ENCODE results near the gene XIAP. TPM values are rescaled to one million over a fixed set of nuclear protein-coding genes. Genes with fewer than 3 reads are reported as not detected.
"Not testable (repeated sequence)": the region's sequence is repeated elsewhere in the genome, so short reads cannot be mapped to it uniquely, and the experiment has no call there.

Gene XIAP
- 10 to 100 TPM; 56.2 to 58.6 TPM for total RNA-seq
- 10 to 100 TPM in 1 of 2 donors, 1 to 10 TPM in 1; 8.5 to 15.3 TPM for polyA plus RNA-seq
- long read RNA-seq, donor 1, full-length matches to known transcripts: 4 of 4 reads
- long read RNA-seq, donor 1, partial matches to known transcripts: 0 of 4 reads
- long read RNA-seq, donor 1, other reads (novel, unspliced or antisense): 0 of 4 reads
- long read RNA-seq, donor 2, full-length matches to known transcripts: 1 of 1 reads
- long read RNA-seq, donor 2, partial matches to known transcripts: 0 of 1 reads
- long read RNA-seq, donor 2, other reads (novel, unspliced or antisense): 0 of 1 reads
- long read RNA-seq, donor 3, full-length matches to known transcripts: 2 of 2 reads
- long read RNA-seq, donor 3, partial matches to known transcripts: 0 of 2 reads
- long read RNA-seq, donor 3, other reads (novel, unspliced or antisense): 0 of 2 reads
- long read RNA-seq, donor 4, partial matches to known transcripts: 0 of 3 reads
- long read RNA-seq, donor 4, other reads (novel, unspliced or antisense): 0 of 3 reads
- long read RNA-seq, donor 5, full-length matches to known transcripts: 6 of 6 reads
- long read RNA-seq, donor 5, partial matches to known transcripts: 0 of 6 reads
- long read RNA-seq, donor 5, other reads (novel, unspliced or antisense): 0 of 6 reads

DNA sequence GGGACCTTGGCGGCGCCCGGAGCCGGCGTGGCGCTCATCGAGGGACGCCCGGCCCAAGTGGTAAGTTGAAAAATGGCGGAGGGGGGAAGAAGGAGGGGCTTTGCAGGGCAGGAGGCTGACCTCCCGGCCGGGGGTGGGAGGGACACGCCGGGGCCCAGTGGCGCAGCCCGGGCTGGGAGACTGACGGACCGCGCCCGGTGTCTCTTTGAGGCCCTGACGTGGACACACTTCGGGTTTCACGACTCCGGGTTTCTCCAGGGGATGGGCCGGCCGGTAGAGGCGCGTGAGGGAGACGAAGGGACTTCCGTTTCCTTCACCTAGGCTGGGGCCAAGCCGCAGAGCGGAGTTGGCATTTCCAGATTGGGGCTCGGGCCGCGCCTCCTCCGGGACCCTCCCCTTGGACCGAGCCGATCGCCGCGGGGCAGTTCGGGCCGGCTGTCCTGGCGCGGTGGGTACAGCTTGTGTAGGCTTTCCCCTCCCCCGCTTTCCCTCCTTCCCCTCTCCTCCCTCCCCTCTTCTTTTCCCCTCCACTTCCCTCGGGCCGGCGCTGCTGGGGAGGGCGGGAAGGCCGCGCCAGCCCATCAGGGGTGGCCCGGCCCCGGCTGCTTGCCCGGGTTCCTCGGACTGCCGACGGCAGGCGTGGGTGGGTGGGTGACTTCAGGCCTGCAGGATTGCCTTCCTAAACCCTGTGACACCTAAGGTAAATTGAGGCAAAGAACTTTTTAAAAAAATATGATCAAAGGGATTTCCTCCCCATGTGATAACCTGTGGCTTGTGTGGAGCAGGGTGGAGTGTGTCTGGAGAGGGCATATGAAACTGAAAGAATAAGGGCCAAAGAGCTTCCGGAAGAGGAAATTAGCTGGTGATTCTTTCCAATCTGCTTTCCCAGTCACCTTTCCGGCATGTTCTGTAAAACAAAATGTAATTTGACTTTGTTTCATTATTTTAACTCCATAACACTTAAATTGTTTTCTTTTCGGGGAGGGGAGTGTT is at the start of gene XIAP:
XIAP (plus strand) TSS at position 208 of the 993 bp plus-strand sequence. CDS start 25,610 bp downstream, outside the sequence.
- H3K27ac ChIP-seq (ENCODE audit: low read depth in 1 of 2, low read length in 1 of 2): peak within 1 kb of the TSS; percentile 95 to 99
- peak within 1 kb of the TSS; percentile 59 for H3K4me3 ChIP-seq
- DNase-seq (peak; percentile 87 to 90 (median 87)), ATAC-seq (ENCODE audit: insufficient read depth, low FRiP score) (peak; percentile 92)
- H3K9me3 ChIP-seq (ENCODE audit: control insufficient read depth in 4 of 4, insufficient read depth in 3 of 4, low read length in 3 of 4): peaks cover 0 to 2% (median 0%) of the 10 kb centered on the region in 4 donors
- H3K27me3 ChIP-seq (ENCODE audit: control insufficient read depth in 3 of 3, insufficient read depth in 3 of 3, low read length in 2 of 3): no peaks in the 10 kb centered on the region
- peak within 1 kb of the TSS; percentile 9 to 93 for H3K9ac ChIP-seq (ENCODE audit: insufficient read depth in 1 of 2, low read length in 2 of 2)
- peaks cover 0 to 4% (median 0%) of the 10 kb centered on the region in 5 donors for H3K4me1 ChIP-seq (ENCODE audit: control insufficient read depth in 5 of 5, insufficient read depth in 5 of 5, low read length in 5 of 5)
- TF ChIP-seq, protein P1, sequence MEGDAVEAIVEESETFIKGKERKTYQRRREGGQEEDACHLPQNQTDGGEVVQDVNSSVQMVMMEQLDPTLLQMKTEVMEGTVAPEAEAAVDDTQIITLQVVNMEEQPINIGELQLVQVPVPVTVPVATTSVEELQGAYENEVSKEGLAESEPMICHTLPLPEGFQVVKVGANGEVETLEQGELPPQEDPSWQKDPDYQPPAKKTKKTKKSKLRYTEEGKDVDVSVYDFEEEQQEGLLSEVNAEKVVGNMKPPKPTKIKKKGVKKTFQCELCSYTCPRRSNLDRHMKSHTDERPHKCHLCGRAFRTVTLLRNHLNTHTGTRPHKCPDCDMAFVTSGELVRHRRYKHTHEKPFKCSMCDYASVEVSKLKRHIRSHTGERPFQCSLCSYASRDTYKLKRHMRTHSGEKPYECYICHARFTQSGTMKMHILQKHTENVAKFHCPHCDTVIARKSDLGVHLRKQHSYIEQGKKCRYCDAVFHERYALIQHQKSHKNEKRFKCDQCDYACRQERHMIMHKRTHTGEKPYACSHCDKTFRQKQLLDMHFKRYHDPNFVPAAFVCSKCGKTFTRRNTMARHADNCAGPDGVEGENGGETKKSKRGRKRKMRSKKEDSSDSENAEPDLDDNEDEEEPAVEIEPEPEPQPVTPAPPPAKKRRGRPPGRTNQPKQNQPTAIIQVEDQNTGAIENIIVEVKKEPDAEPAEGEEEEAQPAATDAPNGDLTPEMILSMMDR (IDR thresholded peaks at IDR 0.05; ENCODE audit: control extremely low read depth, extremely low read depth): no peak
- no peaks in the 10 kb centered on the region for H3K36me3 ChIP-seq (ENCODE audit: control insufficient read depth in 4 of 4, insufficient read depth in 4 of 4, low read length in 4 of 4)
- WGBS, 2 donors: 0 to 31% methylated on average over 24 to 62 of the region's 62 CpGs

DNA sequence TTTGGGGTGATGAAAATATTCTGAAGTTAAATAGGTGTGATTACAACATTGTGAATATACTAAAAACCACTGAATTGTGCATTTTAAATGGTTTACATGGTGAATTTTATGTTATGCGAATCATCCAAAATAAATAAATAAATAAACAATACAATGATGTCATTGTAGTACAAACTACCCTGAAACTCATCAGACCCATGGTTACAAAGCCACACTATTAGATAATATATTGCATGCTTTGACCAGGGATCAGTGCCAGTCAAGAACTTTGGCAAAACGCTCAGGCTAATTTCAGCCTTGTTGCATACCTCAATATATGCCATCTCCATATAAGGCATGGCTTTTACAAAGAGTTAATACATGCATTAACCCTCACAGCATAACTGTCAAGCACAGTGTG is 45.5 kb upstream of the XIAP start:
- Histone ChIP-seq H3K27ac (ENCODE audit: low read depth in 1 of 2, low read length in 1 of 2) (no peak overlapping the region), H3K9me3 (ENCODE audit: control insufficient read depth in 4 of 4, insufficient read depth in 3 of 4, low read length in 3 of 4) (no peaks in the 10 kb centered on the region), H3K4me1 (ENCODE audit: control insufficient read depth in 5 of 5, insufficient read depth in 5 of 5, low read length in 5 of 5) (no peaks in the 10 kb centered on the region), H3K36me3 (ENCODE audit: control insufficient read depth in 4 of 4, insufficient read depth in 4 of 4, low read length in 4 of 4) (no peaks in the 10 kb centered on the region), H3K4me3 (no peak overlapping the region), H3K27me3 (ENCODE audit: control insufficient read depth in 3 of 3, insufficient read depth in 3 of 3, low read length in 2 of 3) (no peaks in the 10 kb centered on the region), H3K9ac (ENCODE audit: insufficient read depth in 1 of 2, low read length in 2 of 2) (no peak overlapping the region)
- ATAC-seq (ENCODE audit: insufficient read depth, low FRiP score) (no peak), DNase-seq (no peak)
- WGBS, 2 donors: 72 to 97% methylated on average over 2 of the region's 2 CpGs
- TF ChIP-seq, protein P1 (IDR thresholded peaks at IDR 0.05; ENCODE audit: control extremely low read depth, extremely low read depth): no peak

DNA sequence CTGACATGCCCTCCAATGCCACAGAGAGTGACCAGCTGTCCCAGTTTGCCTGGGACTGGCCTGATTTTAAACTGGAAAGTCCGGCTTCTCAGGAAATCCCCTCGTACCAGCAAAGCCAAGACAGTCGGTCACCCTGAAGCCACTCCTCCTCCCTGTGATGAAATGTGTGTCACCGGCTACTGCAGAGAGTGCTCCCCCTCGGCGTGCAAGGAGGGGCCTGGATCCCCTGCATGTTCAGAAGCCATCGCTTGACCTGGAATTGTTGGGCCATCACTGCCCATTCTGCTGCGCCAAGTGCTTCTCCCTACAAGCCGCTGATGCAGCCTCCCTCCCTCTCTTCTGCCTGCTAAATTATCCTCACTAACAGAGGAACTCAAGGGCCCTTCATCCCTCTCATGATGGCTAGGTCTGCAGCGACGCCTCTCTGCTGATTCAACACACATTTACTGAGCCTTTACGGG is 44.9 kb upstream of the XIAP start:
- H3K4me3 ChIP-seq; H3K9me3 ChIP-seq (ENCODE audit: control insufficient read depth in 4 of 4, insufficient read depth in 3 of 4, low read length in 3 of 4); H3K4me1 ChIP-seq (ENCODE audit: control insufficient read depth in 5 of 5, insufficient read depth in 5 of 5, low read length in 5 of 5); H3K27me3 ChIP-seq (ENCODE audit: control insufficient read depth in 3 of 3, insufficient read depth in 3 of 3, low read length in 2 of 3); H3K9ac ChIP-seq (ENCODE audit: insufficient read depth in 1 of 2, low read length in 2 of 2); H3K27ac ChIP-seq (ENCODE audit: low read depth in 1 of 2, low read length in 1 of 2); H3K36me3 ChIP-seq (ENCODE audit: control insufficient read depth in 4 of 4, insufficient read depth in 4 of 4, low read length in 4 of 4): not testable (repeated sequence)
- DNase-seq: peak; percentile 16 to 38 (median 25)
- 56 to 85% methylated on average over 4 to 12 of the region's 12 CpGs for WGBS, 2 donors
- ATAC-seq (ENCODE audit: insufficient read depth, low FRiP score): peak; percentile 49

Data from lung (tissue), 16 donors.